NCI-H524 (cell line): ENCODE results near the gene SART3.

Experiments
- DNase-seq, 2 experiments: peaks; one replicate each; lab custom pipeline; 2025; lab: John Stamatoyannopoulos, UW

Gene SART3

GRCh38 chr12:108519558-108519957, 41.4 kb downstream of the SART3 start:
- peak in 1 of 2 experiments; percentile 12 for DNase-seq

DNA sequence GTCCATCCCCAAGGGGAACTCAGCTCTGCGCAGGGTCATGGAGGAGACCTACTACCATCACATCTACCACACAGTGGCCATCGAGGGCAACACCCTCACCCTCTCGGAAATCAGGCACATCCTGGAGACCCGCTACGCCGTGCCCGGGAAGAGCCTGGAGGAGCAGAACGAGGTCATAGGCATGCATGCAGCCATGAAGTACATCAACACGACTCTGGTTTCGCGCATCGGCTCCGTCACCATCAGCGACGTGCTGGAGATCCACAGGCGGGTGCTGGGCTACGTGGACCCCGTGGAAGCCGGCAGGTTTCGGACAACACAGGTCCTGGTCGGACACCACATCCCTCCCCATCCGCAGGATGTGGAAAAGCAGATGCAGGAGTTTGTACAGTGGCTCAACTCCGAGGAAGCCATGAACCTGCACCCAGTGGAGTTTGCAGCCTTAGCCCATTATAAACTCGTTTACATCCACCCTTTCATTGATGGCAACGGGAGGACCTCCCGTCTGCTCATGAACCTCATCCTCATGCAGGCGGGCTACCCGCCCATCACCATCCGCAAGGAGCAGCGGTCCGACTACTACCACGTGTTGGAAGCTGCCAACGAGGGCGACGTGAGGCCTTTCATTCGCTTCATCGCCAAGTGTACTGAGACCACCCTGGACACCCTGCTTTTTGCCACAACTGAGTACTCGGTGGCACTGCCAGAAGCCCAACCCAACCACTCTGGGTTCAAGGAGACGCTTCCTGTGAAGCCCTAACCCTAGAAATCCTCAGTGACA, 42.1 kb downstream of the SART3 start:
- DNase-seq, result no peak

GRCh38 chr12:108518101-108518715, 42.8 kb downstream of the SART3 start:
- no peak for DNase-seq

DNA sequence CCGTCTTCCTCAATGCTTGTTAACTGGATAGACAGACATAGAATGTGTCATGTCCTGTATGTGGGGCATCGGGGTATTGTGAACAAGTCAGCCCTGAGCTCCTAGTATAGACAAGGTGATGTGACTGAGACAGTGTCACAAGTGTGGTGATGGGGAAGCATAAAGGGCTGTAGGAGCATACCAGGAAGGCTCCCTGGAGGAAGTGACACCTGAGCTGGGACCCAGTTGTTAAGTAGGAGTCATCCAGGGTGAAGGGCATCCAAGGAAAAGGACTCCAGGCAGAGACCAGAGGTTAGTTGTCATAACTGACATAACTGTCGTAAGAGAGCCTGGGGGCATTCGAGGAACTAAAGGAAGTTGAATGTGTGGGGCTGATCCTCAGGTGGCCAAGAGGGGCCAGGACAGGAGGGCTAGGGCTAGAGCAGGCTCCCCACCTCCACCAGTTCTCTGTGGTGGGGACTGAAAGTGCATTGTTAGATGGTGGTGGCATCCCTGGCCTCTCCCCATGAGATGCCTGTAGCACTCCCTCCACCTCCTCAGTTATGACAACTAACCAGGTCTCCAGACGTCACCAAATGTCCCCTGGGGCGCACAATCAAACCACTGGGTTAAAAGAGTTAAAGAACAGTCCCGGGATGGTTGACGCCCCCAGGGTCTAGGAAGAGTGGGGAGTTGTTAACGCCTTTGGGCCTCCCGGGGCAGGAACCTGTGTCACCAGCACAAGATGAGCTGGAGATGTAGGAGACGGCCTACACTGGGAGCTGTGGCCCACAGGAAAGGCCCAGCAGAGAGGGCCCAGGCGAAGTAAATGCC, 43.5 kb downstream of the SART3 start:
- DNase-seq, result no peak

- DNase-seq, result peak in 1 of 2 experiments; percentile 45
Measured at GRCh38 chr12:108516511-108517275, 44.3 kb downstream of the SART3 start.

GRCh38 chr12:108515916-108516315, 45.1 kb downstream of the SART3 start:
- no peak for DNase-seq

- DNase-seq, result peak; percentile 97 to 98
Measured at GRCh38 chr12:108514973-108515814, 45.8 kb downstream of the SART3 start, which contains the start of gene FICD. Gene FICD, plus strand, starts transcription at chr12:108515277. Its CDS starts 1,696 bp downstream, at chr12:108516973.

GRCh38 chr12:108514468-108514972, 46.5 kb downstream of the SART3 start:
- DNase-seq, result no peak

DNA sequence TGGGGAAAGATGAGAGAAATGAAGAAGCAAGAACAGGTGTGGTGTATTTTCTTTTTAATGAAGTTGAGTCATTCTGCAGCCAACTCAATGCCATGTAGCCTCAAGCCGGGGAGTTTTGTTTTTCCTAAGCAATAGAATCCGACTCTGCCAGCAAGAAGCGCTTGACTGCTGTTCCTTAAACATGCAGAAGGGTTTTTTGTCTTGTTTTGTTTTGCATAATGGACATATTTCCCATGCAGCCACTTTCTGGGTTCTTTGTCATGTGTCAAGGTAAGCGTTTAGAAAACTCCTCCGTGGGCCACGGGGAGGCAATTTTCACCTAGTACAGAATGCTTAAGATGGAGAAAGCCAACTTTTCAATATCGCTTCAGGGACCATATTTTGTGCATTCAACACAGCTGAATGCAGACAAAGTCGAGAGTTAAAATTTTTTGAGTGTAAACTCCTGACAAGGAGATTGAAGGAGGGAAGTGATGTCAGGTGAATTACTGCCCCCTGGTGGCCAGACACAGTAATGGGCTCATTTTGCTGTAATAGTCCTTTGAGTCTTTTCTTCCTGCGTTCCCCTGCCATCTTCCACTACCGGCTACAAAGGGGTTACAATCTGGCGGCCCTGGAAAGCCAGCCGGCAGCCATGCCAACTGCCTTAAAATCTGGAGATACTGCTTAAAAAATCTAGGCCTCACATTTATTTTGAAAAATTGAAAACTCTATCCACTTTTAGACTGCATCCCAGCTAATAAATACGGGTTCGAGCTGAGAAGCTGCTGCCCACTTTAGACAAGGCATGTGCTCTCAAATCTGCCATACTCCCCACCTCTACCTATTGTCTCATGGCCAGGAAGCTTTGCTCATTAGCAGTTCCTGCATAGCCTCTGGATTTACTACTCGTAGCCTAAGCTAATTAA, 49.1 kb downstream of the SART3 start:
- peak; percentile 67 to 81 for DNase-seq

DNA sequence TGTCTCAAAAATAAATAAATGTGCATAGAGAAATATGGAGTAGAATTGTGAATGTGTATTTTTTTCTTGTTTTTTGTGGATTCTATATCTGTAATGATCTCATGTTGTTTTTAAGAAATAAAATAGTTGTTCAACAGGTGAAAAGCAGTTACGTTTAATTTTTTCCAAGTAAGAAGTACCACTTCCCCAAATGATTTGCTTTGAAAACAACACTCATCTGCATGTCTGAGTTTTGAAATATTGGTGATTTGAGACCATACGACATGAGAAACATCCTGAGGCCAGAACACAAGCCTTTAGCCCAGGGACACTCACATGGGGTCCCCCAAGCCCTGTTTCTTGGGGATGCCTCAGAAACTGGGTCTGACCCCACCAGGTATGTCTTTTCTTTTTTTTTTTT, 50.1 kb downstream of the SART3 start:
- no peak for DNase-seq

DNA sequence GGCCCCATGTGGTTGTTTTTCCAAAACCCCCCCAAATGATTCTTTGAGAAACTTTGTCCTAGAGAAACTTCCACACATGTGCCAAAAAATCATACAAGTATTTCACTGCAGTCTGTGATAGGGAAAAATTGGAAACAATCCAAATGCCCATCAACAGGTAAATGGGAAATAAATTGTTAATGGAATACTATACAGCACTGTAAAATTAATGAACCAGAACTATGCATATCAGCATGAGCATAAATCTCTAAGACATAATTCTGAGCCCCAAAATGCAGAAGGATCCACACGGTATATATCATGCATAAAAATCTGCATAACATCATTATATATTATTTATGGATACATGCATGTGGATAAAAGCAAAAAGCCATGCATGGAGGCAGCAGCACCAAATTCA, 51.2 kb downstream of the SART3 start:
- no peak for DNase-seq

DNA sequence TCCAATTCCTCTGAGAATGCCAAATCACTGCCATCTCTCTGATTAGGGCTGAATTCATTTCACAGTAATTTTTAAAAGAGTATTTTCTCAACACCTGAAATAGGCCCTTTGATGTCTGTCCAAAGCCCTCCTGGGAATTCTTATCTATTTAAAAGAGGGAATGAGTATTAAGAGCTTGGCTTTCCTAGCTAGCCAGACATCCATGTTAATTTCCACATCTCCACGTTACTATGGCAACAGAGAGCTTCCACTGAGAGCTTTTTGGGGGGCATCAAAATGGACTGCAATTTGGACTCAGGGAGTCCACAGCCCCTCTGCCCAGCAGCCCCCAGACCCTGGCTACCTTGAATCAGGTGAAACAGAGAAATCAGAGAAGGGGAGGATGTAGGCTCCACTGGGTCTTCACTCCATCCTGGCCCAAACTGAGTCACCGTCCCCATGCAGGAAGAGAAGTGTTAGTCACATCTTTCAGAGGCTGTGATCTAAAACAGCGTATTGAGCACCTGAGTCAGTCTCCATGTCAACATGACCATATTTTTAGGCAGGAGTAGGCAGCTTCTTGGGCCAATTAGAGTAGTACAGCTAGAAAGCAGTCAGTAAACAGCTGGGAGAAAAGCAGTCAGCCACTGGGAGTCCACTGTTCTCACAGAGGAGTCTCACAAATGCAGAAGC, 52.9 kb downstream of the SART3 start:
- DNase-seq, result no peak

DNA sequence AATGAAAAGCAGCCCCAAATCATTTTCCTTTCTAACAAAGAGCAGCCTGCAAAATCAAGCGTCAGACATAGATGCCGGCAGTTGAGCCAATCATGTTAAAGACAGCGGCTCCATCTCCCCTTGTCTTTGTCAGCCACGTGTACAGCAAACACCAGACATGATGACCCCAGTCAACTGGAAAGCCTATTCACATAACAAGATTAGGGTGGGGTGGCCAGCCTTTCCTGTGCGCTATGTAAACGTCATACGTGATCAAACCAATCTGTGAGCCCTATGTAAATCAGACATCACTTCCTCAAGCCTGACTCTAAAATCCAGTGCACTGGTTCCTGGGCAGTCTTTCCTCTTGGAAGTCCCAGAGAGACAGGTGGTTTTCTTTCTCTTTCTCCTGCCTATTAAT, 55.8 kb downstream of the SART3 start:
- no peak for DNase-seq

GRCh38 chr12:108502922-108503321, 58.1 kb downstream of the SART3 start:
- DNase-seq, result no peak

DNA sequence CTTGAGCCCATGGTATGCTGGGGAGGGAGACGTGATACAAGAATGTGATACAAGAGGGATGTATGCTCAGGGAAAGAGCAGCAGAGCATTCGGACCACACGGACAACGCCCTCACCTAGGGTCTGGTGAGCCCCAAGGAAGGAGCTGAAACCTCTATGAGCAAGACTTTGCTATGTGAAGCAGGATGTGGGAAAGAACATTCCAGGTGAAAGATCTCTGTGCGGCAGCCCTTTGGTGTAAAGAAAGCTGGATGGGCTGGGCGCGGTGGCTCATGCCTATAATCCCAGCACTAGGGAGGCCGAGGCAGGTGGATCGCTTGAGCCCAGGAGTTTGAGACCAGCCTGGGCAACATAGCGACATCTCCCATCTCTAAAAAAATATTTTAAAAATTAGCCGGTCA, 62.8 kb downstream of the SART3 start:
- no peak for DNase-seq

GRCh38 chr12:108495823-108496579, 65.0 kb downstream of the SART3 start:
- peak in 1 of 2 experiments; percentile 65 for DNase-seq

- peak in 1 of 2 experiments; percentile 54 for DNase-seq
Measured at GRCh38 chr12:108495054-108495453, 65.9 kb downstream of the SART3 start.

DNA sequence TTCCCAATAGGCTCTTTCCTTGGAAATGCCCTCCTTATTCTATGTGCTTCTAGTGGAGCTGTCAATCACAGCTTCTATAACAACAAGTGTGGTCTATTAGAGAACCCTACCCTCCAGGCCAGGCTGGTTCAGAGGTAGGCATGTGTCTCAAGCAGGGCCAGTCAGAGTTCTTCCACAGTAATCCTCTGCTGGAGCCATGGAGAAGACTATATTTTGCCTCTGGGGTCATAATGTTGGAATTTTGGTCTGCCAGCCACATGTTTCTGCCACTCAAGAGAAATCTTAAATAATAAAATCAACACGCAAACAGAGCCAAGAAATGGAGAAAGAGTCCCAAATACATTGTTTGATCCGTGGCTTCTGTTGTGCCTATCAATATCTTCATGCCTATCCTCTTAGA, 69.7 kb downstream of the SART3 start:
- no peak for DNase-seq
